ENCODE data around the gene CCDC117.
"Not testable (repeated sequence)": the region's sequence is repeated elsewhere in the genome, so short reads cannot be mapped to it uniquely, and the experiment has no call there.

Gene CCDC117

GRCh38 chr22:28801845-28802594 lies 29.5 kb downstream of the CCDC117 start:
- DNase-seq: peak; percentile 21
- no peak for ATAC-seq

- no peak for DNase-seq
- ATAC-seq: no peak
Measured at GRCh38 chr22:28802595-28803123, 30.2 kb downstream of the CCDC117 start.

GRCh38 chr22:28805426-28805825 lies 32.9 kb downstream of the CCDC117 start:
- ATAC-seq, DNase-seq: not testable (repeated sequence)

- DNase-seq (no peak), ATAC-seq (no peak)
Measured at GRCh38 chr22:28808716-28809355, 36.3 kb downstream of the CCDC117 start.

GRCh38 chr22:28810821-28811491 lies 38.5 kb downstream of the CCDC117 start:
- peak; percentile 43 for DNase-seq
- peak; percentile 17 for ATAC-seq

- ATAC-seq (no peak), DNase-seq (no peak)
Measured at GRCh38 chr22:28812516-28812915, 40.0 kb downstream of the CCDC117 start.

- DNase-seq (no peak), ATAC-seq (no peak)
Measured at GRCh38 chr22:28813772-28814518, 41.5 kb downstream of the CCDC117 start.

- DNase-seq (no peak), ATAC-seq (no peak)
Measured at GRCh38 chr22:28815111-28815510, 42.6 kb downstream of the CCDC117 start.

GRCh38 chr22:28815729-28816128 lies 43.2 kb downstream of the CCDC117 start:
- ATAC-seq (no peak), DNase-seq (no peak)

- DNase-seq (no peak), ATAC-seq (no peak)
Measured at GRCh38 chr22:28817064-28817463, 44.6 kb downstream of the CCDC117 start.

GRCh38 chr22:28817919-28818859 lies 45.7 kb downstream of the CCDC117 start:
- ATAC-seq (no peak), DNase-seq (no peak)

- no peak for ATAC-seq
- DNase-seq: no peak
Measured at GRCh38 chr22:28819253-28820096, 47.0 kb downstream of the CCDC117 start.

- DNase-seq: no peak
- no peak for ATAC-seq
Measured at GRCh38 chr22:28820885-28821284, 48.4 kb downstream of the CCDC117 start.

GRCh38 chr22:28821452-28821851 lies 49.0 kb downstream of the CCDC117 start:
- ATAC-seq: no peak
- no peak for DNase-seq

- ATAC-seq (no peak), DNase-seq (no peak)
Measured at GRCh38 chr22:28822930-28823551, 50.5 kb downstream of the CCDC117 start.

- DNase-seq, ATAC-seq: not testable (repeated sequence)
Measured at GRCh38 chr22:28824455-28824854, 52.0 kb downstream of the CCDC117 start.

GRCh38 chr22:28826430-28826829 lies 53.9 kb downstream of the CCDC117 start:
- not testable (repeated sequence) for DNase-seq, ATAC-seq

GRCh38 chr22:28826921-28827320 lies 54.4 kb downstream of the CCDC117 start:
- DNase-seq (no peak), ATAC-seq (no peak)

- peak; percentile 65 for ATAC-seq
- peak; percentile 77 for DNase-seq
Measured at GRCh38 chr22:28829358-28830181, 57.1 kb downstream of the CCDC117 start.

Measured in stimulated activated naive CD8-positive, alpha-beta T cell treated with anti-CD3 and anti-CD28 coated beads, Interleukin-15, Interleukin-2, amounts not matched to agents 100 U/mL and 50 U/mL, for 24 hours (primary cell).